T follicular helper cell (primary cell): Measurements from ENCODE around the gene FOCAD.

ENCODE experiments used
- DNase-seq: peaks from one replicate; pipeline ENCODE4 v3.0.0-alpha.2; 2020; ENCODE audit warnings: low read depth

The FOCAD gene

GRCh38 chr9:20729523-20729922 lies 45.5 kb downstream of the FOCAD start:
- no peak for DNase-seq

- no peak for DNase-seq
Observed at GRCh38 chr9:20732118-20732517, 48.1 kb downstream of the FOCAD start.

- no peak for DNase-seq
Observed at GRCh38 chr9:20734275-20734674, 50.2 kb downstream of the FOCAD start.

GRCh38 chr9:20740304-20740703 lies 56.2 kb downstream of the FOCAD start:
- no peak for DNase-seq

- no peak for DNase-seq
Observed at GRCh38 chr9:20740929-20741582, 57.0 kb downstream of the FOCAD start.

GRCh38 chr9:20742833-20743232 lies 58.8 kb downstream of the FOCAD start:
- no peak for DNase-seq

GRCh38 chr9:20744036-20744630 lies 60.1 kb downstream of the FOCAD start:
- no peak for DNase-seq

- DNase-seq, result no peak
Observed at GRCh38 chr9:20746967-20747366, 62.9 kb downstream of the FOCAD start.

GRCh38 chr9:20749496-20750198 lies 65.6 kb downstream of the FOCAD start:
- no peak for DNase-seq

- DNase-seq, result no peak
Observed at GRCh38 chr9:20753761-20754160, 69.7 kb downstream of the FOCAD start.

- DNase-seq, result no peak
Observed at GRCh38 chr9:20754556-20754955, 70.5 kb downstream of the FOCAD start.

GRCh38 chr9:20760246-20760891 lies 76.3 kb downstream of the FOCAD start:
- DNase-seq, result no peak

- DNase-seq, result no peak
Observed at GRCh38 chr9:20770947-20771346, 86.9 kb downstream of the FOCAD start.

- DNase-seq, result no peak
Observed at GRCh38 chr9:20771729-20772128, 87.7 kb downstream of the FOCAD start.

GRCh38 chr9:20775683-20776082 lies 91.6 kb downstream of the FOCAD start:
- no peak for DNase-seq

GRCh38 chr9:20781092-20781491 lies 97.0 kb downstream of the FOCAD start:
- DNase-seq, result no peak

GRCh38 chr9:20782289-20782688 lies 98.2 kb downstream of the FOCAD start:
- DNase-seq, result no peak

GRCh38 chr9:20783057-20784038 lies 99.3 kb downstream of the FOCAD start:
- no peak for DNase-seq

- DNase-seq, result no peak
Observed at GRCh38 chr9:20784196-20784595, 100.1 kb downstream of the FOCAD start.

GRCh38 chr9:20786807-20787206 lies 102.7 kb downstream of the FOCAD start:
- DNase-seq, result no peak
